HepG2 (cell line): Measurements from ENCODE around the gene HTR4. TPM values are rescaled to one million over a fixed set of nuclear protein-coding genes. Genes with fewer than 3 reads are reported as not detected.

Experiments
- ATAC-seq: fragments of 200-7000 bp; cut with Tn5 transposase; 3 replicates; pipeline ENCODE4 v1.9.1; 2020; ENCODE audit warnings: mild to moderate bottlenecking, moderate library complexity
- BruUV-seq: library from RNA; stranded (reverse); fragments of 400-500 nt; replicated peaks from 2 replicates; lab custom pipeline; 2021; lab: Mats Ljungman, UMichigan
- CTCF ChIA-PET: fragments of 300-600 bp; formaldehyde crosslinking; extraction: SDS; loops from one replicate; lab custom pipeline; 2021; ENCODE audit warnings: low total read pairs, inconsistent platforms, low intra/inter-chr PET ratio; lab: Yijun Ruan, JAX
- POLR2A ChIA-PET: fragments of 350-600 bp; sonication (Branson Sonifier 250); formaldehyde crosslinking; loops from one replicate; lab custom pipeline; 2020; ENCODE audit warnings: antibody characterized with exemption, inconsistent platforms; lab: Yijun Ruan, JAX
- DNase-seq: peaks from one replicate; pipeline ENCODE4 v3.0.0-alpha.2; 2015; ENCODE audit warnings: low spot score
- FAIRE-seq: peaks from 3 replicates; lab custom pipeline; 2011; peaks lifted over from hg19 to GRCh38; lab: Jason Lieb, UNC
- H2AFZ ChIP-seq: one replicate; pipeline ENCODE4 v1.6.1; 2011; ENCODE audit warnings: low read length, inconsistent platforms
- H3K27ac ChIP-seq: fragments of 300-600 bp; 3 replicates; pipeline ENCODE4 v1.8.0; 2011; ENCODE audit warnings: mixed run types, mild to moderate bottlenecking, mixed read lengths, low read length, inconsistent platforms; ENCODE audit not compliant: insufficient read depth; ENCODE audit errors: extremely low read length
- H3K27me3 ChIP-seq, 2 experiments: fragments of 200-600 bp in 1 of 2; 2 replicates in 1 of 2; 3 replicates in 1 of 2; pipeline versions ENCODE4 v1.6.0 to v1.8.0; 2011; ENCODE audit warnings: low read length in 2 of 2, mild to moderate bottlenecking in 2 of 2, moderate library complexity in 2 of 2, inconsistent platforms in 1 of 2; ENCODE audit not compliant: insufficient read depth in 2 of 2, control insufficient read depth in 1 of 2
- H3K36me3 ChIP-seq, 2 experiments: fragments of 200-600 bp in 1 of 2; replicated peaks in 1 of 2; 2 replicates in 1 of 2; 3 replicates in 1 of 2; pipeline versions ENCODE4 v1.5.1 to v1.8.0; 2011; ENCODE audit warnings: low read length in 2 of 2, inconsistent platforms in 1 of 2; ENCODE audit not compliant: insufficient read depth in 2 of 2, control insufficient read depth in 1 of 2
- H3K4me1 ChIP-seq: 2 replicates; pipeline ENCODE4 v1.5.1; 2012; ENCODE audit warnings: low read length, inconsistent platforms; ENCODE audit not compliant: insufficient read depth
- H3K4me2 ChIP-seq: 2 replicates; pipeline ENCODE4 v1.6.0; 2011; ENCODE audit warnings: low read depth, low read length, inconsistent platforms
- H3K4me3 ChIP-seq, 3 experiments: fragments of 200-600 bp in 1 of 3; sonication (generic), shearing (Covaris generic) in 1 of 3; replicated peaks in 1 of 3; 2 replicates each; pipeline ENCODE4 v1.5.1; 2011 to 2016; ENCODE audit warnings: low read length in 3 of 3, inconsistent platforms in 2 of 3, low read depth in 2 of 3, mild to moderate bottlenecking in 2 of 3, control low read depth in 1 of 3, mixed read lengths in 1 of 3; ENCODE audit not compliant: insufficient read depth in 1 of 3
- H3K79me2 ChIP-seq: one replicate; pipeline ENCODE4 v1.6.1; 2011; ENCODE audit warnings: low read length, inconsistent platforms; ENCODE audit not compliant: insufficient read depth
- H3K9ac ChIP-seq: 2 replicates; pipeline ENCODE4 v1.6.0; 2011; ENCODE audit warnings: mild to moderate bottlenecking, low read depth, low read length, inconsistent platforms; ENCODE audit not compliant: insufficient read depth
- H3K9me3 ChIP-seq: 2 replicates; pipeline ENCODE4 v1.5.1; 2012; ENCODE audit warnings: mild to moderate bottlenecking, low read length
- H4K20me1 ChIP-seq: 2 replicates; pipeline ENCODE4 v1.6.0; 2011; ENCODE audit warnings: inconsistent platforms, mild to moderate bottlenecking, low read length, moderate library complexity; ENCODE audit not compliant: insufficient read depth
- CENPBD1 ChIP-seq: sonication (generic); formaldehyde crosslinking; IDR thresholded peaks from 2 replicates; pipeline ENCODE4 v1.8.0; 2022; ENCODE audit warnings: missing genetic modification reagents, low read depth, mild to moderate bottlenecking, borderline replicate concordance
- ELK4 ChIP-seq: sonication (generic); formaldehyde crosslinking; IDR thresholded peaks from 2 replicates; pipeline ENCODE4 v1.9.0; 2021; ENCODE audit warnings: missing genetic modification reagents, borderline replicate concordance
- MIXL1 ChIP-seq: IDR thresholded peaks from 2 replicates; pipeline ENCODE4 v1.6.1; 2016
- NFYB ChIP-seq: sonication (generic); formaldehyde crosslinking; IDR thresholded peaks from 2 replicates; pipeline ENCODE4 v1.4.0; 2020; ENCODE audit warnings: missing genetic modification reagents
- NR2F1 ChIP-seq, 2 experiments: fragments of 450-650 bp in 1 of 2; formaldehyde crosslinking in 1 of 2; IDR thresholded peaks; 2 replicates each; pipeline versions ENCODE4 v1.5.0 to v1.6.1; 2016 to 2020; ENCODE audit warnings: mild to moderate bottlenecking in 1 of 2, missing compliant biosample characterization in 1 of 2, missing genetic modification reagents in 1 of 2, moderate library complexity in 1 of 2
- POGZ ChIP-seq: sonication (generic); formaldehyde crosslinking; IDR thresholded peaks from 2 replicates; pipeline ENCODE4 v1.4.0; 2020; ENCODE audit warnings: mild to moderate bottlenecking, missing genetic modification reagents
- RAD51 ChIP-seq: fragments of 450-650 bp; IDR thresholded peaks from 2 replicates; pipeline ENCODE4 v1.6.1; 2016; ENCODE audit warnings: borderline replicate concordance
- ZNF205 ChIP-seq: IDR thresholded peaks from 2 replicates; pipeline ENCODE4 v1.6.1; 2018; ENCODE audit warnings: missing biosample characterization, missing genetic modification reagents
- ZNF768 ChIP-seq: sonication (generic); formaldehyde crosslinking; IDR thresholded peaks from 2 replicates; pipeline ENCODE4 v1.4.0; 2020; ENCODE audit warnings: missing genetic modification reagents
- WGBS: methylation state at CpG from one replicate; pipeline ENCODE4 v1.1.6; 2017; ENCODE audit warnings: low lambda C conversion rate; 5-methylcytosine and 5-hydroxymethylcytosine counted together
- in situ Hi-C: cut with HindIII; loops from 2 replicates; pipeline ENCODE4 v1.10.0; 2017; ENCODE audit warnings: low pct_unique_long_range_greater_than_20kb; ENCODE audit not compliant: extremely low pct_ligation_motif_present
- intact Hi-C: fragments of 100-400 bp; cut with micrococcal nuclease; formaldehyde crosslinking; loops from one replicate; pipeline ENCODE4 v1.10.0; 2022; ENCODE audit not compliant: unreplicated experiment
- polyA plus RNA-seq, 8 experiments: library from polyadenylated mRNA; depleted of rRNA in 3 of 8; stranded (reverse) in 7 of 8; unstranded in 1 of 8; fragments of >200 nt; fragmentation: Illumina TruSeq in 4 of 8; extraction: Trizol in 4 of 8; gene quantifications; 2 replicates each; pipeline versions ENCODE4 v1.2.1 to v1.2.3, GENCODE V29; 2011 to 2016; ENCODE audit warnings: low read depth in 4 of 8, missing spikeins in 1 of 8, mixed read lengths in 1 of 8; ENCODE audit not compliant: insufficient read depth in 1 of 8
- total RNA-seq, 5 experiments: library from RNA; depleted of rRNA; stranded (reverse); fragments of >200 nt; fragmentation: Illumina TruSeq; extraction: Trizol; gene quantifications; 2 replicates each; pipeline ENCODE4 v1.2.3, GENCODE V29; 2016; ENCODE audit warnings: low read depth in 1 of 5
- TF ChIP-seq, protein P1 (sequence below): sonication (generic); formaldehyde crosslinking; IDR thresholded peaks from 2 replicates; pipeline ENCODE4 v1.5.0; 2020; ENCODE audit warnings: mild to moderate bottlenecking, missing genetic modification reagents
- TF ChIP-seq, protein P2 (sequence below): sonication (generic); formaldehyde crosslinking; IDR thresholded peaks from 2 replicates; pipeline ENCODE4 v1.5.0; 2020; ENCODE audit warnings: missing genetic modification reagents

The HTR4 gene
- total and polyA plus RNA-seq, 2 of the 13 experiments (the other 11 are each of a cell fraction or from before 2014, with no cell fraction given): not detected

DNA sequence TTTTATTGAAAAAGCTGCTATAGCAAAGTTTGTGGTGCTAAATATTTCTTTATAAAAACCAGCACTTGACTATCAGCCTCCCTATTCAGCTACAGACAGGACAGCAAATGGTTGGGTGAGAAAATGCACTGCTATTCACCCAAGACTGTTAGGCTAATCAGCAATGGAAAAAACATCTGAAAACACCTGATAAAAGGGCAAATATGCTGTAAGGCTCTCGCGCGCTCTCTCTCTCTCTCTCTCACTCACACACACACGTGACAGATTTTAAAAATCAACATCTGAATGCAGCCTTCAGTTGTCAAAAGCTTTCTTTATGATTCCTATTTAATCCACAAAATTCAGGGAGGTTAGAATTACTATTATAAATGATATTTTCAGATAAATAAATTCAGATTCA lies 80.2 kb downstream of the HTR4 start:
- H4K20me1 ChIP-seq: no peaks in the 10 kb centered on the region; the same call in 1 of the 2 replicates
- H3K4me2 ChIP-seq: no peak overlapping the region
- H3K36me3 ChIP-seq: no peaks in the 10 kb centered on the region
- intact Hi-C loops: no loop called here
- no peak overlapping the region for H3K27ac ChIP-seq
- ChIA-PET POLR2A (no interaction called here), CTCF (no interaction called here)
- H3K79me2 ChIP-seq: no peaks in the 10 kb centered on the region
- no peak overlapping the region for H3K4me3 ChIP-seq
- H3K9ac ChIP-seq: no peak overlapping the region
- H3K27me3 ChIP-seq: no peaks in the 10 kb centered on the region
- H2AFZ ChIP-seq: no peak overlapping the region
- in situ Hi-C loops: no loop called here
- H3K4me1 ChIP-seq: no peaks in the 10 kb centered on the region
- 70% methylated on average over 4 of the region's 4 CpGs for WGBS
- DNase-seq (no peak), FAIRE-seq (no peak), ATAC-seq (no peak)
- BruUV-seq: no TSS peak
- no peak for TF ChIP-seq RAD51
- TF ChIP-seq, protein P1, sequence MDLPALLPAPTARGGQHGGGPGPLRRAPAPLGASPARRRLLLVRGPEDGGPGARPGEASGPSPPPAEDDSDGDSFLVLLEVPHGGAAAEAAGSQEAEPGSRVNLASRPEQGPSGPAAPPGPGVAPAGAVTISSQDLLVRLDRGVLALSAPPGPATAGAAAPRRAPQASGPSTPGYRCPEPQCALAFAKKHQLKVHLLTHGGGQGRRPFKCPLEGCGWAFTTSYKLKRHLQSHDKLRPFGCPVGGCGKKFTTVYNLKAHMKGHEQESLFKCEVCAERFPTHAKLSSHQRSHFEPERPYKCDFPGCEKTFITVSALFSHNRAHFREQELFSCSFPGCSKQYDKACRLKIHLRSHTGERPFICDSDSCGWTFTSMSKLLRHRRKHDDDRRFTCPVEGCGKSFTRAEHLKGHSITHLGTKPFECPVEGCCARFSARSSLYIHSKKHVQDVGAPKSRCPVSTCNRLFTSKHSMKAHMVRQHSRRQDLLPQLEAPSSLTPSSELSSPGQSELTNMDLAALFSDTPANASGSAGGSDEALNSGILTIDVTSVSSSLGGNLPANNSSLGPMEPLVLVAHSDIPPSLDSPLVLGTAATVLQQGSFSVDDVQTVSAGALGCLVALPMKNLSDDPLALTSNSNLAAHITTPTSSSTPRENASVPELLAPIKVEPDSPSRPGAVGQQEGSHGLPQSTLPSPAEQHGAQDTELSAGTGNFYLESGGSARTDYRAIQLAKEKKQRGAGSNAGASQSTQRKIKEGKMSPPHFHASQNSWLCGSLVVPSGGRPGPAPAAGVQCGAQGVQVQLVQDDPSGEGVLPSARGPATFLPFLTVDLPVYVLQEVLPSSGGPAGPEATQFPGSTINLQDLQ: no peak
- no peak for TF ChIP-seq ELK4
- TF ChIP-seq NFYB (CRISPR knock-in tag): no peak
- TF ChIP-seq, protein P2, sequence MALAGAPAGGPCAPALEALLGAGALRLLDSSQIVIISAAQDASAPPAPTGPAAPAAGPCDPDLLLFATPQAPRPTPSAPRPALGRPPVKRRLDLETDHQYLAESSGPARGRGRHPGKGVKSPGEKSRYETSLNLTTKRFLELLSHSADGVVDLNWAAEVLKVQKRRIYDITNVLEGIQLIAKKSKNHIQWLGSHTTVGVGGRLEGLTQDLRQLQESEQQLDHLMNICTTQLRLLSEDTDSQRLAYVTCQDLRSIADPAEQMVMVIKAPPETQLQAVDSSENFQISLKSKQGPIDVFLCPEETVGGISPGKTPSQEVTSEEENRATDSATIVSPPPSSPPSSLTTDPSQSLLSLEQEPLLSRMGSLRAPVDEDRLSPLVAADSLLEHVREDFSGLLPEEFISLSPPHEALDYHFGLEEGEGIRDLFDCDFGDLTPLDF (CRISPR knock-in tag): no peak
- TF ChIP-seq CENPBD1 (CRISPR knock-in tag): no peak
- no peak for TF ChIP-seq ZNF768 (CRISPR knock-in tag)
- TF ChIP-seq ZNF205 (CRISPR knock-in tag): no peak
- no peak for TF ChIP-seq NR2F1 (CRISPR knock-in tag; IDR thresholded peaks at IDR 0.05)
- TF ChIP-seq POGZ (CRISPR knock-in tag): no peak
- TF ChIP-seq MIXL1 (CRISPR knock-in tag): no peak
- no peaks in the 10 kb centered on the region for H3K9me3 ChIP-seq
